Thyroid gland (tissue), 4 donors: ENCODE data around the gene NDUFS2.

Experiments
- POLR2A ChIP-seq, 2 donors: fragments of 450-650 bp; IDR thresholded peaks; one replicate each; pipeline ENCODE4 v1.6.1; 2017; ENCODE audit warnings: antibody characterized with exemption in 2 of 2, mild to moderate bottlenecking in 2 of 2, moderate library complexity in 1 of 2
- TF ChIP-seq, protein P1 (sequence below), 6 experiments: fragments of 200-600 bp in 3 of 6; fragments of 450-650 bp in 3 of 6; sonication (generic) in 3 of 6; IDR thresholded peaks; one replicate each; pipeline ENCODE4 v1.5.1; 2016 to 2019; ENCODE audit warnings: antibody characterized with exemption in 6 of 6, mild to moderate bottlenecking in 2 of 6, inconsistent platforms in 1 of 6, moderate library complexity in 1 of 6

GRCh38 chr1:161162052-161162451, 40.1 kb upstream of the NDUFS2 start:
- TF ChIP-seq, protein P1, sequence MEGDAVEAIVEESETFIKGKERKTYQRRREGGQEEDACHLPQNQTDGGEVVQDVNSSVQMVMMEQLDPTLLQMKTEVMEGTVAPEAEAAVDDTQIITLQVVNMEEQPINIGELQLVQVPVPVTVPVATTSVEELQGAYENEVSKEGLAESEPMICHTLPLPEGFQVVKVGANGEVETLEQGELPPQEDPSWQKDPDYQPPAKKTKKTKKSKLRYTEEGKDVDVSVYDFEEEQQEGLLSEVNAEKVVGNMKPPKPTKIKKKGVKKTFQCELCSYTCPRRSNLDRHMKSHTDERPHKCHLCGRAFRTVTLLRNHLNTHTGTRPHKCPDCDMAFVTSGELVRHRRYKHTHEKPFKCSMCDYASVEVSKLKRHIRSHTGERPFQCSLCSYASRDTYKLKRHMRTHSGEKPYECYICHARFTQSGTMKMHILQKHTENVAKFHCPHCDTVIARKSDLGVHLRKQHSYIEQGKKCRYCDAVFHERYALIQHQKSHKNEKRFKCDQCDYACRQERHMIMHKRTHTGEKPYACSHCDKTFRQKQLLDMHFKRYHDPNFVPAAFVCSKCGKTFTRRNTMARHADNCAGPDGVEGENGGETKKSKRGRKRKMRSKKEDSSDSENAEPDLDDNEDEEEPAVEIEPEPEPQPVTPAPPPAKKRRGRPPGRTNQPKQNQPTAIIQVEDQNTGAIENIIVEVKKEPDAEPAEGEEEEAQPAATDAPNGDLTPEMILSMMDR (IDR thresholded peaks at IDR 0.05), result no peak
- TF ChIP-seq POLR2A (IDR thresholded peaks at IDR 0.05), result no peak
